HepG2 (cell line): ENCODE data around the gene GHRL. TPM values are rescaled to one million over a fixed set of nuclear protein-coding genes. Genes with fewer than 3 reads are reported as not detected.

Source experiments
- ATAC-seq: fragments of 200-7000 bp; cut with Tn5 transposase; 3 replicates; pipeline ENCODE4 v1.9.1; 2020; ENCODE audit warnings: mild to moderate bottlenecking, moderate library complexity
- BruUV-seq: library from RNA; stranded (reverse); fragments of 400-500 nt; replicated peaks from 2 replicates; lab custom pipeline; 2021; lab: Mats Ljungman, UMichigan
- CTCF ChIA-PET: fragments of 300-600 bp; formaldehyde crosslinking; extraction: SDS; loops from one replicate; lab custom pipeline; 2021; ENCODE audit warnings: low total read pairs, inconsistent platforms, low intra/inter-chr PET ratio; lab: Yijun Ruan, JAX
- POLR2A ChIA-PET: fragments of 350-600 bp; sonication (Branson Sonifier 250); formaldehyde crosslinking; loops from one replicate; lab custom pipeline; 2020; ENCODE audit warnings: antibody characterized with exemption, inconsistent platforms; lab: Yijun Ruan, JAX
- DNase-seq: peaks from one replicate; pipeline ENCODE4 v3.0.0-alpha.2; 2015; ENCODE audit warnings: low spot score
- FAIRE-seq: peaks from 3 replicates; lab custom pipeline; 2011; peaks lifted over from hg19 to GRCh38; lab: Jason Lieb, UNC
- H2AFZ ChIP-seq: one replicate; pipeline ENCODE4 v1.6.1; 2011; ENCODE audit warnings: low read length, inconsistent platforms
- H3K27ac ChIP-seq: fragments of 300-600 bp; 3 replicates; pipeline ENCODE4 v1.8.0; 2011; ENCODE audit warnings: mixed run types, mild to moderate bottlenecking, mixed read lengths, low read length, inconsistent platforms; ENCODE audit not compliant: insufficient read depth; ENCODE audit errors: extremely low read length
- H3K27me3 ChIP-seq, 2 experiments: fragments of 200-600 bp in 1 of 2; 2 replicates in 1 of 2; 3 replicates in 1 of 2; pipeline versions ENCODE4 v1.6.0 to v1.8.0; 2011; ENCODE audit warnings: low read length in 2 of 2, mild to moderate bottlenecking in 2 of 2, moderate library complexity in 2 of 2, inconsistent platforms in 1 of 2; ENCODE audit not compliant: insufficient read depth in 2 of 2, control insufficient read depth in 1 of 2
- H3K36me3 ChIP-seq, 2 experiments: fragments of 200-600 bp in 1 of 2; replicated peaks in 1 of 2; 2 replicates in 1 of 2; 3 replicates in 1 of 2; pipeline versions ENCODE4 v1.5.1 to v1.8.0; 2011; ENCODE audit warnings: low read length in 2 of 2, inconsistent platforms in 1 of 2; ENCODE audit not compliant: insufficient read depth in 2 of 2, control insufficient read depth in 1 of 2
- H3K4me1 ChIP-seq: 2 replicates; pipeline ENCODE4 v1.5.1; 2012; ENCODE audit warnings: low read length, inconsistent platforms; ENCODE audit not compliant: insufficient read depth
- H3K4me2 ChIP-seq: 2 replicates; pipeline ENCODE4 v1.6.0; 2011; ENCODE audit warnings: low read depth, low read length, inconsistent platforms
- H3K4me3 ChIP-seq, 3 experiments: fragments of 200-600 bp in 1 of 3; sonication (generic), shearing (Covaris generic) in 1 of 3; replicated peaks in 1 of 3; 2 replicates each; pipeline ENCODE4 v1.5.1; 2011 to 2016; ENCODE audit warnings: low read length in 3 of 3, inconsistent platforms in 2 of 3, low read depth in 2 of 3, mild to moderate bottlenecking in 2 of 3, control low read depth in 1 of 3, mixed read lengths in 1 of 3; ENCODE audit not compliant: insufficient read depth in 1 of 3
- H3K79me2 ChIP-seq: one replicate; pipeline ENCODE4 v1.6.1; 2011; ENCODE audit warnings: low read length, inconsistent platforms; ENCODE audit not compliant: insufficient read depth
- H3K9ac ChIP-seq: 2 replicates; pipeline ENCODE4 v1.6.0; 2011; ENCODE audit warnings: mild to moderate bottlenecking, low read depth, low read length, inconsistent platforms; ENCODE audit not compliant: insufficient read depth
- H3K9me3 ChIP-seq: 2 replicates; pipeline ENCODE4 v1.5.1; 2012; ENCODE audit warnings: mild to moderate bottlenecking, low read length
- H4K20me1 ChIP-seq: 2 replicates; pipeline ENCODE4 v1.6.0; 2011; ENCODE audit warnings: inconsistent platforms, mild to moderate bottlenecking, low read length, moderate library complexity; ENCODE audit not compliant: insufficient read depth
- ARID2 ChIP-seq: sonication (generic); formaldehyde crosslinking; IDR thresholded peaks from 2 replicates; pipeline ENCODE4 v1.8.1; 2022; ENCODE audit warnings: mild to moderate bottlenecking, missing genetic modification reagents, borderline replicate concordance
- ELK4 ChIP-seq: sonication (generic); formaldehyde crosslinking; IDR thresholded peaks from 2 replicates; pipeline ENCODE4 v1.9.0; 2021; ENCODE audit warnings: missing genetic modification reagents, borderline replicate concordance
- HDAC6 ChIP-seq: fragments of 200-600 bp; sonication (generic); IDR thresholded peaks from 2 replicates; pipeline ENCODE4 v1.7.0; 2017; ENCODE audit warnings: mild to moderate bottlenecking, antibody characterized with exemption, low read length, low read depth
- IKZF5 ChIP-seq: IDR thresholded peaks from 2 replicates; pipeline ENCODE4 v1.6.1; 2018; ENCODE audit warnings: missing genetic modification reagents, mild to moderate bottlenecking, missing compliant biosample characterization
- LCORL ChIP-seq, 2 experiments: fragments of 450-650 bp in 1 of 2; sonication (generic) in 1 of 2; formaldehyde crosslinking in 1 of 2; IDR thresholded peaks; 2 replicates each; pipeline versions ENCODE4 v1.5.0 to v1.6.1; 2017 to 2020; ENCODE audit warnings: antibody characterized with exemption in 1 of 2, missing genetic modification reagents in 1 of 2
- PCBP2 ChIP-seq: fragments of 200-400 bp; formaldehyde crosslinking; optimal IDR thresholded peaks from 2 replicates; pipeline ENCODE3; 2018; ENCODE audit warnings: low read length, low read depth; ENCODE audit not compliant: poor library complexity, severe bottlenecking
- POLR2G ChIP-seq: fragments of 200-400 bp; formaldehyde crosslinking; IDR thresholded peaks from 2 replicates; pipeline ENCODE4 v1.6.1; 2018; ENCODE audit warnings: mild to moderate bottlenecking, low read depth, low read length, moderate library complexity
- REL ChIP-seq: sonication (generic); formaldehyde crosslinking; conservative IDR thresholded peaks from 2 replicates; pipeline ENCODE4 v1.8.0; 2022; ENCODE audit warnings: mild to moderate bottlenecking, missing genetic modification reagents, moderate library complexity
- ZMAT3 ChIP-seq: sonication (generic); formaldehyde crosslinking; conservative IDR thresholded peaks from 2 replicates; pipeline ENCODE4 v1.7.0; 2021; ENCODE audit warnings: missing genetic modification reagents
- ZNF121 ChIP-seq: sonication (generic); formaldehyde crosslinking; IDR thresholded peaks from 2 replicates; pipeline ENCODE4 v1.5.0; 2020; ENCODE audit warnings: mild to moderate bottlenecking, missing genetic modification reagents
- ZNF138 ChIP-seq: sonication (generic); formaldehyde crosslinking; IDR thresholded peaks from 2 replicates; pipeline ENCODE4 v1.5.0; 2020; ENCODE audit warnings: mild to moderate bottlenecking, low read depth, missing genetic modification reagents
- ZNF160 ChIP-seq: sonication (generic); formaldehyde crosslinking; IDR thresholded peaks from 2 replicates; pipeline ENCODE4 v1.8.0; 2022; ENCODE audit warnings: mild to moderate bottlenecking, inconsistent platforms, missing genetic modification reagents
- ZNF205 ChIP-seq: IDR thresholded peaks from 2 replicates; pipeline ENCODE4 v1.6.1; 2018; ENCODE audit warnings: missing biosample characterization, missing genetic modification reagents
- ZNF30 ChIP-seq: sonication (generic); formaldehyde crosslinking; IDR thresholded peaks from 2 replicates; pipeline ENCODE4 v1.5.0; 2020; ENCODE audit warnings: mild to moderate bottlenecking, missing genetic modification reagents
- ZNF331 ChIP-seq: sonication (generic); formaldehyde crosslinking; IDR thresholded peaks from 2 replicates; pipeline ENCODE4 v1.4.0; 2020; ENCODE audit warnings: missing genetic modification reagents
- ZNF530 ChIP-seq: sonication (generic); formaldehyde crosslinking; IDR thresholded peaks from 2 replicates; pipeline ENCODE4 v1.5.0; 2020; ENCODE audit warnings: low read depth, mild to moderate bottlenecking, missing genetic modification reagents
- ZNF564 ChIP-seq: sonication (generic); formaldehyde crosslinking; IDR thresholded peaks from 2 replicates; pipeline ENCODE4 v1.8.1; 2023; ENCODE audit warnings: mild to moderate bottlenecking, missing genetic modification reagents
- WGBS: methylation state at CpG from one replicate; pipeline ENCODE4 v1.1.6; 2017; ENCODE audit warnings: low lambda C conversion rate; 5-methylcytosine and 5-hydroxymethylcytosine counted together
- in situ Hi-C: cut with HindIII; loops from 2 replicates; pipeline ENCODE4 v1.10.0; 2017; ENCODE audit warnings: low pct_unique_long_range_greater_than_20kb; ENCODE audit not compliant: extremely low pct_ligation_motif_present
- intact Hi-C: fragments of 100-400 bp; cut with micrococcal nuclease; formaldehyde crosslinking; loops from one replicate; pipeline ENCODE4 v1.10.0; 2022; ENCODE audit not compliant: unreplicated experiment
- polyA plus RNA-seq, 8 experiments: library from polyadenylated mRNA; depleted of rRNA in 3 of 8; stranded (reverse) in 7 of 8; unstranded in 1 of 8; fragments of >200 nt; fragmentation: Illumina TruSeq in 4 of 8; extraction: Trizol in 4 of 8; gene quantifications; 2 replicates each; pipeline versions ENCODE4 v1.2.1 to v1.2.3, GENCODE V29; 2011 to 2016; ENCODE audit warnings: low read depth in 4 of 8, missing spikeins in 1 of 8, mixed read lengths in 1 of 8; ENCODE audit not compliant: insufficient read depth in 1 of 8
- total RNA-seq, 5 experiments: library from RNA; depleted of rRNA; stranded (reverse); fragments of >200 nt; fragmentation: Illumina TruSeq; extraction: Trizol; gene quantifications; 2 replicates each; pipeline ENCODE4 v1.2.3, GENCODE V29; 2016; ENCODE audit warnings: low read depth in 1 of 5
- TF ChIP-seq, protein P1 (sequence below): sonication (generic); formaldehyde crosslinking; IDR thresholded peaks from 2 replicates; pipeline ENCODE4 v1.4.0; 2020; ENCODE audit warnings: mild to moderate bottlenecking, missing genetic modification reagents

Gene GHRL
- total and polyA plus RNA-seq, 2 of the 13 experiments (the other 11 are each of a cell fraction or from before 2014, with no cell fraction given): 0.09 TPM; not detected in 1

DNA sequence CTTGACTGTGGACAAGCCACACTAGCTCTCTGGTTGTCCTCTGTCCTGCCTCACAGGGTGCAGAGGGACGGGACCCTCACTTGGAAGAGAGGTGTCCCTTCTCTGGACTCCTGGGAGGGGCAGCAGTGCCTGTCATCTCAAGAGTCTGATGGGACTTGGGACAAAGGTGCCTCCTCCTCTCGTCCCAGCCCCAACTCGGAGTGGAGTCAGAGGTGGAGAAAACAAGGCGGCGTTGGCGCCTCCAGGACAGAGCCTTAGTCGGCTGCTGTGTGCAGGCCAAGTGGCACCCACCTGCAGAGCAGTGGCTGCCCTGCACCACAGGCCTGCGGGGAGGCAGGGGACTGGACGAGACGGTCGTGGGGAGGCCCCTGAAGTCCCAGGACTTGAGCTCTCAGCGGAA is 37.6 kb upstream of the GHRL start:
- peaks cover 7% of the 10 kb centered on the region for H3K4me1 ChIP-seq
- H3K36me3 ChIP-seq: no peaks in the 10 kb centered on the region
- no peak overlapping the region for H3K4me3 ChIP-seq
- CTCF ChIA-PET: no interaction called here
- POLR2A ChIA-PET: no interaction called here
- H3K4me2 ChIP-seq: no peak overlapping the region
- DNase-seq (no peak), ATAC-seq (no peak), FAIRE-seq (no peak)
- H4K20me1 ChIP-seq: no peaks in the 10 kb centered on the region
- WGBS: no CpG with 5 or more reads among the region's 12 CpGs
- peaks cover 0 to 20% of the 10 kb centered on the region in 2 experiments; a peak in 3 of 5 replicates for H3K27me3 ChIP-seq
- TF ChIP-seq, protein P1, sequence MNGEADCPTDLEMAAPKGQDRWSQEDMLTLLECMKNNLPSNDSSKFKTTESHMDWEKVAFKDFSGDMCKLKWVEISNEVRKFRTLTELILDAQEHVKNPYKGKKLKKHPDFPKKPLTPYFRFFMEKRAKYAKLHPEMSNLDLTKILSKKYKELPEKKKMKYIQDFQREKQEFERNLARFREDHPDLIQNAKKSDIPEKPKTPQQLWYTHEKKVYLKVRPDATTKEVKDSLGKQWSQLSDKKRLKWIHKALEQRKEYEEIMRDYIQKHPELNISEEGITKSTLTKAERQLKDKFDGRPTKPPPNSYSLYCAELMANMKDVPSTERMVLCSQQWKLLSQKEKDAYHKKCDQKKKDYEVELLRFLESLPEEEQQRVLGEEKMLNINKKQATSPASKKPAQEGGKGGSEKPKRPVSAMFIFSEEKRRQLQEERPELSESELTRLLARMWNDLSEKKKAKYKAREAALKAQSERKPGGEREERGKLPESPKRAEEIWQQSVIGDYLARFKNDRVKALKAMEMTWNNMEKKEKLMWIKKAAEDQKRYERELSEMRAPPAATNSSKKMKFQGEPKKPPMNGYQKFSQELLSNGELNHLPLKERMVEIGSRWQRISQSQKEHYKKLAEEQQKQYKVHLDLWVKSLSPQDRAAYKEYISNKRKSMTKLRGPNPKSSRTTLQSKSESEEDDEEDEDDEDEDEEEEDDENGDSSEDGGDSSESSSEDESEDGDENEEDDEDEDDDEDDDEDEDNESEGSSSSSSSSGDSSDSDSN (CRISPR knock-in tag): no peak
- TF ChIP-seq ZNF160 (no peak), POLR2G (no peak), ARID2 (CRISPR knock-in tag) (no peak), IKZF5 (CRISPR knock-in tag) (no peak), ZNF530 (no peak), ZNF121 (CRISPR knock-in tag) (no peak), ZNF138 (CRISPR knock-in tag) (no peak), REL (CRISPR knock-in tag) (no peak), LCORL (IDR thresholded peaks at IDR 0.05) (no peak), LCORL (CRISPR knock-in tag; IDR thresholded peaks at IDR 0.05) (no peak), ZMAT3 (no peak), ZNF205 (no peak), HDAC6 (no peak), ZNF30 (CRISPR knock-in tag) (no peak), ELK4 (CRISPR knock-in tag) (no peak), ZNF564 (CRISPR knock-in tag) (no peak), ZNF331 (no peak), PCBP2 (no peak)
- intact Hi-C loops: no loop called here
- H3K79me2 ChIP-seq: no peaks in the 10 kb centered on the region
- no peak overlapping the region for H3K9ac ChIP-seq
- H3K9me3 ChIP-seq: no peaks in the 10 kb centered on the region
- no peak overlapping the region for H3K27ac ChIP-seq
- no peak overlapping the region for H2AFZ ChIP-seq
- in situ Hi-C loops: no loop called here
- no TSS peak for BruUV-seq
